Activated naive CD4-positive, alpha-beta T cell treated with anti-CD3 and anti-CD28 coated beads, Interleukin-2, amount 10 ng/mL, durations not matched to agents 7 days and 5 days (primary cell): ENCODE measurements around the gene BORCS6.

Experiments
- CTCF ChIA-PET: fragments of 350-600 bp; sonication (Branson Sonifier 250); formaldehyde crosslinking; loops from one replicate; lab custom pipeline; 2021; ENCODE audit warnings: antibody characterized with exemption; lab: Charles Lee
- DNase-seq: peaks from one replicate; pipeline ENCODE4 v3.0.0-alpha.2; 2020
- H3K27ac Mint-ChIP-seq: one replicate; pipeline ENCODE4 v1.8.0; 2021; ENCODE audit warnings: mild to moderate bottlenecking, moderate library complexity, mixed read lengths
- H3K27me3 Mint-ChIP-seq: one replicate; pipeline ENCODE4 v1.8.0; 2021; ENCODE audit warnings: mild to moderate bottlenecking, mixed read lengths
- H3K36me3 Mint-ChIP-seq: one replicate; pipeline ENCODE4 v1.8.0; 2021; ENCODE audit warnings: mixed read lengths
- H3K4me1 Mint-ChIP-seq: one replicate; pipeline ENCODE4 v1.8.0; 2021; ENCODE audit warnings: mixed read lengths
- H3K4me3 Mint-ChIP-seq: one replicate; pipeline ENCODE4 v1.8.0; 2021; ENCODE audit warnings: mild to moderate bottlenecking, moderate library complexity, mixed read lengths
- H3K9me3 Mint-ChIP-seq: one replicate; pipeline ENCODE4 v1.8.0; 2021; ENCODE audit warnings: mixed read lengths

The BORCS6 gene

DNA sequence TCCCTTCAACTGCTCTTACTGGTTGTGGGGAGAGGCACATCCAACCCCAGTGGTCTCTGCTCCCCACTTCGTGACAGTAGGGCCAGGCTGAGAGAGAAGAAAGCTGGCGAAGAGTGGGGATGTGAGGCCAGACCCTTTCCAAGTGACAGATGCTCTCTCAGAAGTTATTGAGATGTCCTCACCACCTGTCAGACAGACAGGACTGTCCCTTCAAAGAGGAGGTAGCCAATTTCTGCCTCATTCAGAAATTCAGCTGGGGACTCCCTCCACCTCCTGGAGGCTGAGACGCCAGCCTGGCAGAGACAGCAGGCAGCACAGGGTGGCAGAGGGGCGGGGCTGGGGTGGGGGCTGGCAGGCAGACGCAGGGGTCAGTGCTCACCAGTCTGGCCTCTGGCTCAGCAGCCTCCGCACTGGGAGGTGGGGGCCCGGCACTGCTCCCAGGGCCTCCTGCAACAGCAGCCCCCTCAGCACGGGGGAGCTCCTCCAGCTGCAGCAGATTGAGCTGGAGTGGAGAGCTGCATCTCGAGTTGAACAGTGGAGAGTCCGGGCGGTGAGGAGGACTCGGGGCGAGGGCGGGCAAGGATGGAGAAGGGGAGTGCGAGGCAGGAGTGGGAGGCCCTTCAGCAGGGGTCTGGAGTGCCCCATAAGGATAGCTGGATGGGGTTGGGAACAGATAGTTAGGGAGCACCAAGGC, 46.9 kb downstream of the BORCS6 start:
- no peaks in the 10 kb centered on the region for H3K27me3 Mint-ChIP-seq
- peaks cover 7% of the 10 kb centered on the region for H3K4me1 Mint-ChIP-seq
- CTCF ChIA-PET = interaction anchor here (1.3 kb wide), 1 partner anchor 15 kb away, joined by 3 read pairs; no protein-coding TSS in a partner anchor
- peaks cover 43% of the 10 kb centered on the region for H3K36me3 Mint-ChIP-seq
- H3K27ac Mint-ChIP-seq = peak overlapping the region; percentile 45
- DNase-seq = no peak
- no peak overlapping the region for H3K4me3 Mint-ChIP-seq
- H3K9me3 Mint-ChIP-seq = no peaks in the 10 kb centered on the region

DNA sequence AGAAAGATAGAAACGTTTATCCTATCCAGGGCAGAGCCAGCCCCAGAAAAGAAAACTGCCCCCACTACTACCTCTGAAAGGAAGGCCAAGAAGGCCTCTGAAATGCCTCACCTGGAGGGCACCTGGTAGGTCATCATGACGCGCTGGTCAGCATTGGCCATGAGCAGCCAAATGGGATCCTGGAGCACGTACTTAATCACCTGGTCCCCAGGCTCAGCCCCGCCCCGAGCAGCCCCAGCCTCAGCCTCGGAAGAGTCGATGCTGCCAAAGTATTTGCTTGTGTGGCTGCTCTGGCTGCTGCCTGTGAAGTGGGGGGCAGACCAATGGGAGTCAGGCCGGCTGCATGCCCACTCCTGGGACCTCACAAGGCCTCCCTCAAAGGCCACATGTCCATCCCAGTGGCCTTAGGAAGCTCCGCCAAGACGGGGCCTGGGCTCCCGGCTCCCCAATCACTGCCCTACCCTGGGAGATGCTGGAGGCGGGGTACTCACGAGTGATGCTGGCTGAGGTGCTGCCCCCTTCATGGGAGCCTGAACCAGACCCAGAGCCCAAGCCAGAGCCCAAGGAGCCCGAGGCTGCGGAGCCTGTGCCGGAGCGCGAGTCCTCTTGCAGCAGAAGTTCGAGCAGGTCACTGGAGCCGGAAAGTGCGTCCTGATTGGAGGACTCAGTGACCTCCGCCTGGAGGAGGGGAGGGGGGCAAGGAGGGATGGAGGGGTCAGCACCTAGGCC, 47.7 kb downstream of the BORCS6 start:
- Mint-ChIP-seq H3K4me3 (no peak overlapping the region), H3K9me3 (no peaks in the 10 kb centered on the region)
- CTCF ChIA-PET = no interaction called here

DNA sequence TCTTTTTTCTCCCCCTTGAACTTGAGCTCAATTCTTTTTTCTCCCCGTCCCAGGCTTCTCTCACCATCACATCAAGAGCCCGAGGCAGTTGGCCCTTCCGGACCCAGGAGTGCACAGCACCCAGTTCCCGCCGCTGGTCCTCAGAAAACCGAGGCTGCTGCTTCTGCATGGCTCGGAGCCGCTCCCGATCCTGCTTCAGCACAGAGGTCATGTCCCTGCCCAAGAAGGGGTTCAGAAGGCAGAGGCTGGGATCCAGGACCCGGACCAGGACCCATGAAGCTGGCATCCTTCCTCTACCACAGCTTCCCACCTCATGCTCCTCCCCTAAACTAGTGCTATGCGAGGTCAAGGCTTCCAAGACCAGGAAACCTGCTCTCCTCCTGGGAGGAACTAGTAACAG, 48.2 kb downstream of the BORCS6 start:
- no peaks in the 10 kb centered on the region for H3K9me3 Mint-ChIP-seq
- peaks cover 35% of the 10 kb centered on the region for H3K36me3 Mint-ChIP-seq
- peaks cover 3% of the 10 kb centered on the region for H3K27me3 Mint-ChIP-seq

More for the DNA sequence above, 47.7 kb downstream of the BORCS6 start:
- Mint-ChIP-seq H3K27ac (peak overlapping the region; percentile 45), H3K4me1 (peaks cover 7% of the 10 kb centered on the region), H3K36me3 (peaks cover 38% of the 10 kb centered on the region), H3K27me3 (no peaks in the 10 kb centered on the region)
- DNase-seq = no peak

GRCh38 chr17:8141045-8141444, 48.9 kb downstream of the BORCS6 start:
- DNase-seq = no peak
- no peaks in the 10 kb centered on the region for H3K9me3 Mint-ChIP-seq
- H3K4me3 Mint-ChIP-seq = no peak overlapping the region
- H3K27ac Mint-ChIP-seq = no peak overlapping the region
- H3K36me3 Mint-ChIP-seq = peaks cover 29% of the 10 kb centered on the region
- peaks cover 10% of the 10 kb centered on the region for H3K4me1 Mint-ChIP-seq
- peaks cover 10% of the 10 kb centered on the region for H3K27me3 Mint-ChIP-seq
- CTCF ChIA-PET = interaction anchor here (0.8 to 1.2 kb wide), 2 partner anchors 16 to 22 kb away, joined by 3 read pairs; no protein-coding TSS in a partner anchor

More for the DNA sequence above, 48.2 kb downstream of the BORCS6 start:
- CTCF ChIA-PET = interaction anchor here (0.8 to 1.2 kb wide), 2 partner anchors 17 to 23 kb away, joined by 3 read pairs; no protein-coding TSS in a partner anchor
- Mint-ChIP-seq H3K4me1 (peaks cover 8% of the 10 kb centered on the region), H3K4me3 (no peak overlapping the region), H3K27ac (peak overlapping the region; percentile 38)
- DNase-seq = no peak

GRCh38 chr17:8140065-8141029, 49.6 kb downstream of the BORCS6 start:
- Mint-ChIP-seq H3K27ac (no peak overlapping the region), H3K36me3 (peaks cover 26% of the 10 kb centered on the region), H3K9me3 (no peaks in the 10 kb centered on the region), H3K4me1 (peaks cover 10% of the 10 kb centered on the region), H3K27me3 (peaks cover 10% of the 10 kb centered on the region), H3K4me3 (no peak overlapping the region)
- CTCF ChIA-PET = interaction anchor here (1.2 to 3.2 kb wide), 5 partner anchors 8 to 83 kb away, joined by 3 to 40 read pairs (median 8); no protein-coding TSS in a partner anchor
- no peak for DNase-seq

GRCh38 chr17:8138672-8139371, 51.2 kb downstream of the BORCS6 start:
- Mint-ChIP-seq H3K27me3 (peaks cover 15% of the 10 kb centered on the region), H3K27ac (no peak overlapping the region), H3K4me1 (peaks cover 10% of the 10 kb centered on the region), H3K36me3 (peaks cover 18% of the 10 kb centered on the region), H3K9me3 (no peaks in the 10 kb centered on the region), H3K4me3 (no peak overlapping the region)
- peak; percentile 97 for DNase-seq
- CTCF ChIA-PET = interaction anchor here (0.6 to 3.2 kb wide), 14 partner anchors 9 to 161 kb away, joined by 3 to 40 read pairs (median 4); partner anchors contain the start of gene PER1

- H3K36me3 Mint-ChIP-seq = peaks cover 14% of the 10 kb centered on the region
- no peak overlapping the region for H3K27ac Mint-ChIP-seq
- peaks cover 10% of the 10 kb centered on the region for H3K4me1 Mint-ChIP-seq
- peaks cover 20% of the 10 kb centered on the region for H3K27me3 Mint-ChIP-seq
- DNase-seq = no peak
- no peak overlapping the region for H3K4me3 Mint-ChIP-seq
- CTCF ChIA-PET = interaction anchor here (0.6 to 3.2 kb wide), 19 partner anchors 12 to 162 kb away, joined by 3 to 40 read pairs (median 4); partner anchors contain the start of genes HES7 and PER1
- H3K9me3 Mint-ChIP-seq = no peaks in the 10 kb centered on the region
Observed at GRCh38 chr17:8138374-8138671, 51.7 kb downstream of the BORCS6 start.
